ENCODE data around the gene PDGFRB. TPM values are rescaled to one million over a fixed set of nuclear protein-coding genes. Genes with fewer than 3 reads are reported as not detected.
A peak's percentile ranks its signal among the peaks of the same experiment; 100 is the strongest.

The PDGFRB gene
- total RNA-seq, 2 donors from 2014 or later: 24.1 to 34.2 TPM

- WGBS, 2 donors: 74 to 76% methylated on average over 19 to 20 of the region's 20 CpGs
- intact Hi-C loops (cut with DNase I): no loop called here
- peaks cover 7% of the 10 kb centered on the region for H3K4me1 ChIP-seq
- peak overlapping the region in 3 of 4 donors; percentile 32 to 45 (median 33) for H3K27ac ChIP-seq
- DNase-seq (peak; percentile 31 to 57 (median 44)), ATAC-seq (peak; percentile 36)
- H3K36me3 ChIP-seq (replicated peaks in 1 of 2; ENCODE audit: insufficient read depth in 1 of 2, low read depth in 2 of 2): no peaks in the 10 kb centered on the region
- no peaks in the 10 kb centered on the region for H3K27me3 ChIP-seq
- no peaks in the 10 kb centered on the region for H3K9me3 ChIP-seq
- H3K4me3 ChIP-seq: no peak overlapping the region
- TF ChIP-seq, protein P1, sequence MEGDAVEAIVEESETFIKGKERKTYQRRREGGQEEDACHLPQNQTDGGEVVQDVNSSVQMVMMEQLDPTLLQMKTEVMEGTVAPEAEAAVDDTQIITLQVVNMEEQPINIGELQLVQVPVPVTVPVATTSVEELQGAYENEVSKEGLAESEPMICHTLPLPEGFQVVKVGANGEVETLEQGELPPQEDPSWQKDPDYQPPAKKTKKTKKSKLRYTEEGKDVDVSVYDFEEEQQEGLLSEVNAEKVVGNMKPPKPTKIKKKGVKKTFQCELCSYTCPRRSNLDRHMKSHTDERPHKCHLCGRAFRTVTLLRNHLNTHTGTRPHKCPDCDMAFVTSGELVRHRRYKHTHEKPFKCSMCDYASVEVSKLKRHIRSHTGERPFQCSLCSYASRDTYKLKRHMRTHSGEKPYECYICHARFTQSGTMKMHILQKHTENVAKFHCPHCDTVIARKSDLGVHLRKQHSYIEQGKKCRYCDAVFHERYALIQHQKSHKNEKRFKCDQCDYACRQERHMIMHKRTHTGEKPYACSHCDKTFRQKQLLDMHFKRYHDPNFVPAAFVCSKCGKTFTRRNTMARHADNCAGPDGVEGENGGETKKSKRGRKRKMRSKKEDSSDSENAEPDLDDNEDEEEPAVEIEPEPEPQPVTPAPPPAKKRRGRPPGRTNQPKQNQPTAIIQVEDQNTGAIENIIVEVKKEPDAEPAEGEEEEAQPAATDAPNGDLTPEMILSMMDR (IDR thresholded peaks at IDR 0.05): no peak
- no peak for TF ChIP-seq POLR2A (IDR thresholded peaks at IDR 0.05)
Measured at GRCh38 chr5:150143350-150144245, 12.0 kb downstream of the PDGFRB start.

DNA sequence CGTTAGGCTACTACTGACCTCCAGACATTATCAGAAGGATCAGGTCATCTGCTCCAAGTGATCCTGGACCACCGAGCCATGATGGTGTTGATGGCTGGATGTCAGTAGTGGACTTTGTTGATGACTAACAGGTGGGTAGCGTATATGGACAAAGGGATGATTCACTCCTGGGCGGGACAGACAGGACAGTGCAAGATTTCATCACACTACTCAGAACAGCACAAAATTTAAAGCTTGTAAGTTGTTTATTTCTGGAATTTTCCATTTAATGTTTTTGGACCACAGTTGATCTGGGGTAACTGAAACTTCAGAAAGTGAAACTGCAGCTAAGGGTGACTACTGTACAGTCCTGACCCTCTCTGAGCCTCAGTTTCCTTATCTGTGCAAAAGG, 12.7 kb downstream of the PDGFRB start:
- H3K27me3 ChIP-seq: no peaks in the 10 kb centered on the region
- TF ChIP-seq, protein P1 (IDR thresholded peaks at IDR 0.05): no peak
- TF ChIP-seq POLR2A (IDR thresholded peaks at IDR 0.05): no peak
- peak; percentile 28 for ATAC-seq
- no peaks in the 10 kb centered on the region for H3K36me3 ChIP-seq (replicated peaks in 1 of 2; ENCODE audit: insufficient read depth in 1 of 2, low read depth in 2 of 2)
- WGBS, 2 donors: 78 to 83% methylated on average over 4 of the region's 4 CpGs
- peak overlapping the region in 2 of 4 donors; percentile 33 to 45 for H3K27ac ChIP-seq
- DNase-seq: peak in 1 of 4 donors; percentile 54
- H3K9me3 ChIP-seq: no peaks in the 10 kb centered on the region
- peaks cover 13% of the 10 kb centered on the region for H3K4me1 ChIP-seq
- H3K4me3 ChIP-seq: no peak overlapping the region
- intact Hi-C loops (cut with DNase I): no loop called here

- TF ChIP-seq POLR2A (IDR thresholded peaks at IDR 0.05): no peak
- TF ChIP-seq, protein P1 (IDR thresholded peaks at IDR 0.05): no peak
- Histone ChIP-seq H3K36me3 (replicated peaks in 1 of 2; ENCODE audit: insufficient read depth in 1 of 2, low read depth in 2 of 2) (no peaks in the 10 kb centered on the region), H3K9me3 (no peaks in the 10 kb centered on the region), H3K27me3 (no peaks in the 10 kb centered on the region), H3K27ac (peak overlapping the region in 1 of 4 donors; percentile 45), H3K4me3 (no peak overlapping the region), H3K4me1 (peaks cover 19% of the 10 kb centered on the region)
- intact Hi-C loops (cut with DNase I): no loop called here
- ATAC-seq: no peak
- WGBS, 2 donors: 72% methylated on average over 13 to 14 of the region's 14 CpGs
- DNase-seq: no peak
Measured at GRCh38 chr5:150142185-150142958, 13.3 kb downstream of the PDGFRB start.

GRCh38 chr5:150141544-150142184, 14.0 kb downstream of the PDGFRB start:
- Histone ChIP-seq H3K4me1 (peaks cover 25% of the 10 kb centered on the region), H3K27me3 (no peaks in the 10 kb centered on the region), H3K9me3 (no peaks in the 10 kb centered on the region), H3K36me3 (replicated peaks in 1 of 2; ENCODE audit: insufficient read depth in 1 of 2, low read depth in 2 of 2) (no peaks in the 10 kb centered on the region), H3K27ac (peak overlapping the region in 1 of 4 donors; percentile 45), H3K4me3 (no peak overlapping the region)
- 80 to 84% methylated on average over 9 of the region's 9 CpGs for WGBS, 2 donors
- DNase-seq (peak in 1 of 4 donors; percentile 35), ATAC-seq (no peak)
- intact Hi-C loops (cut with DNase I): no loop called here
- TF ChIP-seq POLR2A (IDR thresholded peaks at IDR 0.05): no peak
- TF ChIP-seq, protein P1 (IDR thresholded peaks at IDR 0.05): no peak

Measured in body of pancreas (tissue), 4 donors.